IMR-90 (cell line): ENCODE results near the gene NFIA. TPM values are rescaled to one million over a fixed set of nuclear protein-coding genes. Genes with fewer than 3 reads are reported as not detected.

Source experiments
- ATAC-seq: fragments of 200-7000 bp; cut with Tn5 transposase; 2 replicates; pipeline ENCODE4 v1.9.1; 2020; ENCODE audit warnings: low read depth, mild to moderate bottlenecking, moderate library complexity
- BruUV-seq: library from RNA; stranded (reverse); fragments of 400-500 nt; replicated peaks from 2 replicates; lab custom pipeline; 2021; lab: Mats Ljungman, UMichigan
- CTCF ChIA-PET: fragments of 300-600 bp; formaldehyde crosslinking; extraction: SDS; loops from one replicate; lab custom pipeline; 2021; ENCODE audit warnings: antibody characterized with exemption; lab: Yijun Ruan, JAX
- POLR2A ChIA-PET: fragments of 300-600 bp; sonication (Branson Sonifier 250); formaldehyde crosslinking; loops from one replicate; lab custom pipeline; 2022; ENCODE audit warnings: antibody characterized with exemption; ENCODE audit not compliant: unreplicated experiment; lab: Charles Lee
- DNase-seq: peaks from one replicate; pipeline ENCODE4 v3.0.0; 2013
- H2AFZ ChIP-seq: replicated peaks from 2 replicates; pipeline ENCODE3; 2013; ENCODE audit warnings: low read length, mild to moderate bottlenecking; ENCODE audit not compliant: poor library complexity
- H2AK5ac ChIP-seq: 2 replicates; pipeline ENCODE4 v1.6.1; 2013; ENCODE audit warnings: low read depth, low read length, inconsistent platforms
- H2AK9ac ChIP-seq: replicated peaks from 2 replicates; pipeline ENCODE3; 2013; ENCODE audit warnings: mild to moderate bottlenecking, low read depth, low read length, moderate library complexity; ENCODE audit not compliant: poor library complexity
- H2BK120ac ChIP-seq: 2 replicates; pipeline ENCODE4 v1.6.1; 2013; ENCODE audit warnings: low read depth, low read length, inconsistent platforms
- H2BK15ac ChIP-seq: 3 replicates; pipeline ENCODE4 v1.6.1; 2013; ENCODE audit warnings: low read depth, low read length, inconsistent platforms
- H2BK20ac ChIP-seq: 2 replicates; pipeline ENCODE4 v1.6.1; 2013; ENCODE audit warnings: low read depth, mild to moderate bottlenecking, inconsistent platforms, low read length, moderate library complexity
- H2BK5ac ChIP-seq: 2 replicates; pipeline ENCODE4 v1.6.1; 2013; ENCODE audit warnings: mild to moderate bottlenecking, low read depth, low read length, inconsistent platforms; ENCODE audit not compliant: poor library complexity, severe bottlenecking
- H3K14ac ChIP-seq: replicated peaks from 2 replicates; pipeline ENCODE4 v1.6.1; 2013; ENCODE audit warnings: low read depth, low read length, inconsistent platforms
- H3K18ac ChIP-seq: 2 replicates; pipeline ENCODE4 v1.6.1; 2013; ENCODE audit warnings: low read depth, low read length, control low read depth
- H3K23ac ChIP-seq: 2 replicates; pipeline ENCODE4 v1.6.1; 2013; ENCODE audit warnings: low read depth, low read length, inconsistent platforms
- H3K27ac ChIP-seq: 2 replicates; pipeline ENCODE4 v1.5.1; 2013; ENCODE audit warnings: mild to moderate bottlenecking, control low read depth, low read length; ENCODE audit not compliant: insufficient read depth
- H3K27me3 ChIP-seq: 2 replicates; pipeline ENCODE4 v1.6.1; 2013; ENCODE audit warnings: low read length; ENCODE audit not compliant: control insufficient read depth, insufficient read depth
- H3K36me3 ChIP-seq: 2 replicates; pipeline ENCODE4 v1.6.1; 2013; ENCODE audit warnings: low read length, mixed read lengths; ENCODE audit not compliant: control insufficient read depth, insufficient read depth
- H3K4ac ChIP-seq: 2 replicates; pipeline ENCODE4 v1.6.1; 2013; ENCODE audit warnings: low read depth, low read length, inconsistent platforms
- H3K4me1 ChIP-seq: 2 replicates; pipeline ENCODE4 v1.6.1; 2013; ENCODE audit warnings: low read length, mixed read lengths; ENCODE audit not compliant: control insufficient read depth, insufficient read depth
- H3K4me2 ChIP-seq: 2 replicates; pipeline ENCODE4 v1.6.1; 2013; ENCODE audit warnings: low read depth, mild to moderate bottlenecking, control low read depth, low read length, moderate library complexity
- H3K4me3 ChIP-seq: 2 replicates; pipeline ENCODE4 v1.5.1; 2013; ENCODE audit warnings: low read depth, mild to moderate bottlenecking, control low read depth, low read length, moderate library complexity; ENCODE audit not compliant: insufficient read depth
- H3K56ac ChIP-seq: 2 replicates; pipeline ENCODE4 v1.6.1; 2013; ENCODE audit warnings: low read length, inconsistent platforms; ENCODE audit not compliant: insufficient read depth; ENCODE audit errors: extremely low read depth
- H3K79me1 ChIP-seq, 2 experiments: 2 replicates each; pipeline ENCODE4 v1.6.1; 2013; ENCODE audit warnings: low read length in 2 of 2, inconsistent platforms in 1 of 2, low read depth in 1 of 2
- H3K9ac ChIP-seq: 2 replicates; pipeline ENCODE4 v1.6.1; 2013; ENCODE audit warnings: low read depth, low read length, control low read depth
- H3K9me1 ChIP-seq: 2 replicates; pipeline ENCODE4 v1.6.1; 2013; ENCODE audit warnings: low read length, inconsistent platforms; ENCODE audit not compliant: insufficient read depth
- H3K9me3 ChIP-seq: 2 replicates; pipeline ENCODE4 v1.6.1; 2013; ENCODE audit warnings: low read length; ENCODE audit not compliant: control insufficient read depth, insufficient read depth
- H4K20me1 ChIP-seq: 2 replicates; pipeline ENCODE4 v1.6.1; 2013; ENCODE audit warnings: low read length, inconsistent platforms; ENCODE audit not compliant: insufficient read depth
- H4K5ac ChIP-seq: 2 replicates; pipeline ENCODE4 v1.6.1; 2013; ENCODE audit warnings: mild to moderate bottlenecking, low read depth, low read length, control low read depth
- H4K8ac ChIP-seq, 2 experiments: 2 replicates each; pipeline ENCODE4 v1.6.1; 2013; ENCODE audit warnings: low read depth in 2 of 2, low read length in 2 of 2, control low read depth in 1 of 2, inconsistent platforms in 1 of 2
- H4K91ac ChIP-seq: 2 replicates; pipeline ENCODE4 v1.6.1; 2013; ENCODE audit warnings: low read depth, low read length, inconsistent platforms; ENCODE audit not compliant: insufficient read depth
- BHLHE40 ChIP-seq: fragments of 150-350 bp; IDR thresholded peaks from 2 replicates; pipeline ENCODE4 v1.6.1; 2016; ENCODE audit warnings: mild to moderate bottlenecking, low read depth, low read length
- CEBPB ChIP-seq: IDR thresholded peaks from 2 replicates; pipeline ENCODE4 v1.6.1; 2012; ENCODE audit warnings: low read depth, low read length, improper control_type of control experiment
- CHD1 ChIP-seq: IDR thresholded peaks from 2 replicates; pipeline ENCODE4 v1.6.1; 2012; ENCODE audit warnings: low read depth, low read length, improper control_type of control experiment
- FOS ChIP-seq: fragments of 150-350 bp; IDR thresholded peaks from 2 replicates; pipeline ENCODE4 v1.6.1; 2016; ENCODE audit warnings: low read depth, low read length
- MAFK ChIP-seq: IDR thresholded peaks from 2 replicates; pipeline ENCODE4 v1.6.1; 2012; ENCODE audit warnings: low read depth, low read length, improper control_type of control experiment
- MAZ ChIP-seq: IDR thresholded peaks from 2 replicates; pipeline ENCODE4 v1.6.1; 2012; ENCODE audit warnings: low read depth, mild to moderate bottlenecking, low read length, improper control_type of control experiment, moderate library complexity, borderline replicate concordance
- MXI1 ChIP-seq: IDR thresholded peaks from 2 replicates; pipeline ENCODE4 v1.6.1; 2012; ENCODE audit warnings: low read depth, mild to moderate bottlenecking, low read length, moderate library complexity, borderline replicate concordance
- NFE2L2 ChIP-seq: fragments of 150-350 bp; IDR thresholded peaks from 2 replicates; pipeline ENCODE4 v1.6.1; 2016; ENCODE audit warnings: low read depth, mild to moderate bottlenecking, low read length
- POLR2A ChIP-seq: IDR thresholded peaks from 2 replicates; pipeline ENCODE4 v1.6.1; 2012; ENCODE audit warnings: mild to moderate bottlenecking, low read depth, low read length
- RAD21 ChIP-seq: IDR thresholded peaks from 2 replicates; pipeline ENCODE4 v1.6.1; 2012; ENCODE audit warnings: low read length, improper control_type of control experiment
- RCOR1 ChIP-seq: IDR thresholded peaks from 2 replicates; pipeline ENCODE4 v1.6.1; 2012; ENCODE audit warnings: mild to moderate bottlenecking, low read length, improper control_type of control experiment; ENCODE audit not compliant: insufficient replicate concordance
- RFX5 ChIP-seq: IDR thresholded peaks from 2 replicates; pipeline ENCODE4 v1.8.0; 2012; ENCODE audit warnings: low read depth, mild to moderate bottlenecking, low read length, moderate library complexity
- SMC3 ChIP-seq: fragments of 150-350 bp; IDR thresholded peaks from 2 replicates; pipeline ENCODE4 v1.6.1; 2016; ENCODE audit warnings: low read depth, mild to moderate bottlenecking, antibody characterized with exemption, low read length, moderate library complexity
- WGBS, 2 experiments: methylation state at CpG; one replicate each; pipeline versions ENCODE4 v1.1.5 to v1.1.7; 2013; ENCODE audit warnings: missing lambda C conversion rate in 2 of 2; ENCODE audit not compliant: insufficient read length in 1 of 2; ENCODE audit errors: extremely low coverage in 2 of 2; 5-methylcytosine and 5-hydroxymethylcytosine counted together
- dilution Hi-C: fragments of 300-500 bp; cut with HindIII; formaldehyde crosslinking; loops from one replicate; pipeline ENCODE4 v1.14.3; 2018; ENCODE audit warnings: low sequenced_read_pairs; ENCODE audit not compliant: unreplicated experiment
- in situ Hi-C: fragments of 300-500 bp; cut with MboI; formaldehyde crosslinking; loops from 3 replicates; pipeline ENCODE4 v1.14.3; 2019; ENCODE audit warnings: low sequenced_read_pairs, inconsistent platforms, mixed read lengths
- intact Hi-C: fragments of 100-400 bp; cut with micrococcal nuclease; formaldehyde crosslinking; loops from 2 replicates; pipeline ENCODE4 v1.10.0; 2022
- polyA plus RNA-seq, 3 experiments: library from polyadenylated mRNA; depleted of rRNA; stranded (reverse); fragments of >200 nt; gene quantifications; 2 replicates each; pipeline ENCODE4 v1.2.3, GENCODE V29; 2012; ENCODE audit warnings: low replicate concordance in 1 of 3
- total RNA-seq: library from RNA; depleted of rRNA; stranded (reverse); fragments of >200 nt; gene quantifications from 2 replicates; pipeline ENCODE4 v1.2.3, GENCODE V29; 2012
- TF ChIP-seq, protein P1 (sequence below): conservative IDR thresholded peaks from 2 replicates; pipeline ENCODE4 v1.5.1; 2012; ENCODE audit warnings: mild to moderate bottlenecking, low read depth, low read length, improper control_type of control experiment
- TF ChIP-seq, protein P2 (sequence below): fragments of 150-350 bp; IDR thresholded peaks from 2 replicates; pipeline ENCODE4 v1.6.1; 2017; ENCODE audit warnings: mild to moderate bottlenecking, antibody characterized with exemption, low read length, low read depth
- TF ChIP-seq, protein P3 (sequence below): fragments of 150-350 bp; IDR thresholded peaks from 2 replicates; pipeline ENCODE4 v1.6.1; 2016; ENCODE audit warnings: low read depth, mild to moderate bottlenecking, low read length, moderate library complexity, borderline replicate concordance

NFIA gene
- total and polyA plus RNA-seq, 2 of the 4 experiments (the other 2 are of a cell fraction) = 1.6 to 2.2 TPM

DNA sequence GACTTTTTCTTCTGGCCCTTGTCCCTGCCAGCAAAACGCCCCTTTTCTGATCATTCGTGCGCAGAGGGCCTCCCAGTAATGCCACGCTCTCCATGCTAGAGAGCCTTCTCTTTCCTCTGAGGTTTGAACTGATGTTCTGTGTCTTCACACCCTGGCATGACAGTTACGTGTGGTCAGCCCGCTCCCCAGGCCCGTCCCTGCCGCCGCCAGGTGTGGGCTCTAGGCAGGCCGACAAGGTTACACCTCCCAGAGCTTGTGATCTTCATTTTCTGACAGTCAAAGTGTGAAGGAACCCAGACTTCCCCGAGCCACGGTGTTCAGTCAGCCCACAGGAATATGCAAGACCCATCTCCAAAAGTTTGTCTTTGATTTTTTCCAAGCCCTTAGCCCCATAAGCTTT, 377.0 kb downstream of the NFIA start:
- Histone ChIP-seq H2BK15ac (no peak overlapping the region), H3K27me3 (no peaks in the 10 kb centered on the region), H3K79me1 (no peaks in the 10 kb centered on the region), H2BK20ac (no peak overlapping the region), H2BK120ac (no peak overlapping the region), H3K14ac (no peak overlapping the region), H2AK5ac (no peak overlapping the region), H3K9ac (no peak overlapping the region), H2AK9ac (no peak overlapping the region), H3K36me3 (no peaks in the 10 kb centered on the region), H3K4me1 (no peaks in the 10 kb centered on the region), H3K9me3 (no peaks in the 10 kb centered on the region), H4K20me1 (no peaks in the 10 kb centered on the region), H4K91ac (no peak overlapping the region), H2AFZ (no peak overlapping the region), H3K18ac (no peak overlapping the region), H4K8ac (no peak overlapping the region), H3K23ac (no peak overlapping the region), H3K4me3 (no peak overlapping the region), H2BK5ac (no peak overlapping the region), H4K5ac (no peak overlapping the region), H3K56ac (no peak overlapping the region), H3K9me1 (no peaks in the 10 kb centered on the region), H3K27ac (no peak overlapping the region), H3K4ac (no peak overlapping the region), H3K4me2 (no peak overlapping the region)
- in situ Hi-C loops (loop anchor here (10.0 kb wide), 1 partner anchor 485 kb away; no protein-coding TSS in a partner anchor), dilution Hi-C loops (no loop called here), intact Hi-C loops (no loop called here)
- BruUV-seq = no TSS peak
- WGBS, 2 experiments = 67% methylated on average over 2 of the region's 12 CpGs; no CpG with 5 or more reads in 1 of the 2 experiments
- DNase-seq = no peak
- no peak for ATAC-seq
- CTCF ChIA-PET = no interaction called here
- POLR2A ChIA-PET = no interaction called here
- TF ChIP-seq RCOR1 = no peak
- no peak for TF ChIP-seq MAZ
- no peak for TF ChIP-seq CHD1
- no peak for TF ChIP-seq POLR2A
- no peak for TF ChIP-seq MAFK
- TF ChIP-seq, protein P1, sequence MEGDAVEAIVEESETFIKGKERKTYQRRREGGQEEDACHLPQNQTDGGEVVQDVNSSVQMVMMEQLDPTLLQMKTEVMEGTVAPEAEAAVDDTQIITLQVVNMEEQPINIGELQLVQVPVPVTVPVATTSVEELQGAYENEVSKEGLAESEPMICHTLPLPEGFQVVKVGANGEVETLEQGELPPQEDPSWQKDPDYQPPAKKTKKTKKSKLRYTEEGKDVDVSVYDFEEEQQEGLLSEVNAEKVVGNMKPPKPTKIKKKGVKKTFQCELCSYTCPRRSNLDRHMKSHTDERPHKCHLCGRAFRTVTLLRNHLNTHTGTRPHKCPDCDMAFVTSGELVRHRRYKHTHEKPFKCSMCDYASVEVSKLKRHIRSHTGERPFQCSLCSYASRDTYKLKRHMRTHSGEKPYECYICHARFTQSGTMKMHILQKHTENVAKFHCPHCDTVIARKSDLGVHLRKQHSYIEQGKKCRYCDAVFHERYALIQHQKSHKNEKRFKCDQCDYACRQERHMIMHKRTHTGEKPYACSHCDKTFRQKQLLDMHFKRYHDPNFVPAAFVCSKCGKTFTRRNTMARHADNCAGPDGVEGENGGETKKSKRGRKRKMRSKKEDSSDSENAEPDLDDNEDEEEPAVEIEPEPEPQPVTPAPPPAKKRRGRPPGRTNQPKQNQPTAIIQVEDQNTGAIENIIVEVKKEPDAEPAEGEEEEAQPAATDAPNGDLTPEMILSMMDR = no peak
- TF ChIP-seq RFX5 = no peak
- TF ChIP-seq CEBPB = no peak
- TF ChIP-seq RAD21 = no peak
- TF ChIP-seq, protein P2, sequence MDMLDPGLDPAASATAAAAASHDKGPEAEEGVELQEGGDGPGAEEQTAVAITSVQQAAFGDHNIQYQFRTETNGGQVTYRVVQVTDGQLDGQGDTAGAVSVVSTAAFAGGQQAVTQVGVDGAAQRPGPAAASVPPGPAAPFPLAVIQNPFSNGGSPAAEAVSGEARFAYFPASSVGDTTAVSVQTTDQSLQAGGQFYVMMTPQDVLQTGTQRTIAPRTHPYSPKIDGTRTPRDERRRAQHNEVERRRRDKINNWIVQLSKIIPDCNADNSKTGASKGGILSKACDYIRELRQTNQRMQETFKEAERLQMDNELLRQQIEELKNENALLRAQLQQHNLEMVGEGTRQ = no peak
- TF ChIP-seq FOS = no peak
- no peak for TF ChIP-seq SMC3
- no peak for TF ChIP-seq BHLHE40
- TF ChIP-seq NFE2L2 = no peak
- TF ChIP-seq, protein P3, sequence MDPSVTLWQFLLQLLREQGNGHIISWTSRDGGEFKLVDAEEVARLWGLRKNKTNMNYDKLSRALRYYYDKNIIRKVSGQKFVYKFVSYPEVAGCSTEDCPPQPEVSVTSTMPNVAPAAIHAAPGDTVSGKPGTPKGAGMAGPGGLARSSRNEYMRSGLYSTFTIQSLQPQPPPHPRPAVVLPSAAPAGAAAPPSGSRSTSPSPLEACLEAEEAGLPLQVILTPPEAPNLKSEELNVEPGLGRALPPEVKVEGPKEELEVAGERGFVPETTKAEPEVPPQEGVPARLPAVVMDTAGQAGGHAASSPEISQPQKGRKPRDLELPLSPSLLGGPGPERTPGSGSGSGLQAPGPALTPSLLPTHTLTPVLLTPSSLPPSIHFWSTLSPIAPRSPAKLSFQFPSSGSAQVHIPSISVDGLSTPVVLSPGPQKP = no peak
- TF ChIP-seq MXI1 = no peak
